GM19043 (cell line): ENCODE data around the gene VAX1.
"Not testable (repeated sequence)": the region's sequence is repeated elsewhere in the genome, so short reads cannot be mapped to it uniquely, and the experiment has no call there.

Source experiments
- ATAC-seq: cut with Tn5 transposase; IDR thresholded peaks from one replicate; pipeline ENCODE4 v1.9.1; 2021; ENCODE audit warnings: low read depth; ENCODE audit not compliant: unreplicated experiment

Gene VAX1

GRCh38 chr10:117084421-117085246 lies 53.4 kb downstream of the VAX1 start:
- ATAC-seq: not testable (repeated sequence)
